RCC 7860 (cell line): ENCODE measurements around the gene GOLGA8M.
"Not testable (repeated sequence)": the region's sequence is repeated elsewhere in the genome, so short reads cannot be mapped to it uniquely, and the experiment has no call there.

Experiments used
- DNase-seq: peaks from one replicate; pipeline ENCODE4 v3.0.0-alpha.2; 2015; ENCODE audit warnings: low spot score
- FAIRE-seq: peaks from 2 replicates; lab custom pipeline; 2012; peaks lifted over from hg19 to GRCh38; lab: Jason Lieb, UNC

The GOLGA8M gene, protein sequence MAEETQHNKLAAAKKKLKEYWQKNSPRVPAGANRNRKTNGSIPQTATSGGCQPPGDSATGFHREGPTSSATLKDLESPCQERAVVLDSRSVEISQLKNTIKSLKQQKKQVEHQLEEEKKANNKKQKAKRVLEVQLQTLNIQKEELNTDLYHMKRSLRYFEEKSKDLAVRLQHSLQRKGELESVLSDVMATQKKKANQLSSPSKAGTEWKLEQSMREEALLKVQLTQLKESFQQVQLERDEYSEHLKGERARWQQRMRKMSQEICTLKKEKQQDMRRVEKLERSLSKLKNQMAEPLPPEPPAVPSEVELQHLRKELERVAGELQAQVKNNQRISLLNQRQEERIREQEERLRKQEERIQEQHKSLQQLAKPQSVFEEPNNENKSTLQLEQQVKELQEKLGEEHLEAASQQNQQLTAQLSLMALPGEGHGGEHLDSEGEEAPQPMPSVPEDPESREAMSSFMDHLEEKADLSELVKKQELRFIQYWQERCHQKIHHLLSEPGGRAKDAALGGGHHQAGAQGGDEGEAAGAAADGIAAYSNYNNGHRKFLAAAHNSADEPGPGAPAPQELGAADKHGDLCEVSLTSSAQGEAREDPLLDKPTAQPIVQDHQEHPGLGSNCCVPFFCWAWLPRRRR

DNA sequence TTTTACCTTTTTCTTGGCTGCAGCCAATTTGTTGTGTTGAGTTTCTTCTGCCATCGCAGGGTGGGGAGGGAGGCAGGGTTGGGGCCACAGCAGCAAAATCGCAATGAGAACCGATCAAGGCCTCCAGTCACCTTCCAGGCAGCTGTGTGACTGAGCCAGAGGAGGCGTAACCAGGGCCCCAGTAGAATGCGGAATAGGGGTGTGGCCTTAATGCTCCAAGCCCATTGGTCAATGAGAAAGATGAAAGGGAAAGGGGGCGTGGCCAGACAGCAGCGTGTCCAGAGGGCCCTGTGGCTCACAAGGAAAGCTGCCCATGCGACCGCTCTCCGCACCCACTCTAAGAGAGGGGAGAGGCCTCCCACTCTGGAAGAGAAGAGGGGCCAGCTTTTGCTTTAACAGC, at the start of gene GOLGA8M:
GOLGA8M (minus strand) TSS at position 152 of the 400 bp plus-strand sequence; CDS start at position 54, 98 bp downstream.
- DNase-seq, FAIRE-seq: not testable (repeated sequence)

DNA sequence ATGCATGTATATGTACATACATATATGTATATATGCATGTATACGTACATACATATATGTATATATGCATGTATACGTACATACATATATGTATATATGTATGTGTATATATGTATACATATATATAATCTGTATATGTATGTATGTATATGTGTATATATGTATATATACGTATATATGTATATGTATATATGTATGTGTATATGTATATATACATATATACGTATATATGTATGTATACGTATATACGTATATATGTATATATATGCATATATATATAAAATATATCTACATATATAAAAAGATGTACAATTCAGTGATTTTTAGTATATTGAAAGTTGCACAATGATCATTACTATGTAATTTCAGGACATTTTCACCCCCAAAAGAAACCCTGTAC, 30.7 kb upstream of the GOLGA8M start:
- FAIRE-seq, result peak; percentile 2
- not testable (repeated sequence) for DNase-seq

- FAIRE-seq, result peak; percentile 10
- DNase-seq, result not testable (repeated sequence)
These were observed 26.5 kb upstream of the GOLGA8M start for GRCh38 chr15:28738590-28739292.

DNA sequence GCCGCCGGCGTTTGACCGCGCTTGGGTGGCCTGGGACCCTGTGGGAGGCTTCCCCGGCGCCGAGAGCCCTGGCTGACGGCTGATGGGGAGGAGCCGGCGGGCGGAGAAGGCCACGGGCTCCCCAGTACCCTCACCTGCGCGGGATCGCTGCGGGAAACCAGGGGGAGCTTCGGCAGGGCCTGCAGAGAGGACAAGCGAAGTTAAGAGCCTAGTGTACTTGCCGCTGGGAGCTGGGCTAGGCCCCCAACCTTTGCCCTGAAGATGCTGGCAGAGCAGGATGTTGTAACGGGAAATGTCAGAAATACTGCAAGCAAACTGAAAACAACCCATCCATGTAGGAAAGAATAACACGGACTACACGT, 26.0 kb upstream of the GOLGA8M start:
- FAIRE-seq, result peak; percentile 45

GRCh38 chr15:28737521-28738199, 25.4 kb upstream of the GOLGA8M start:
- not testable (repeated sequence) for FAIRE-seq, DNase-seq

More for the DNA sequence above, 26.0 kb upstream of the GOLGA8M start:
- DNase-seq, result not testable (repeated sequence)

DNA sequence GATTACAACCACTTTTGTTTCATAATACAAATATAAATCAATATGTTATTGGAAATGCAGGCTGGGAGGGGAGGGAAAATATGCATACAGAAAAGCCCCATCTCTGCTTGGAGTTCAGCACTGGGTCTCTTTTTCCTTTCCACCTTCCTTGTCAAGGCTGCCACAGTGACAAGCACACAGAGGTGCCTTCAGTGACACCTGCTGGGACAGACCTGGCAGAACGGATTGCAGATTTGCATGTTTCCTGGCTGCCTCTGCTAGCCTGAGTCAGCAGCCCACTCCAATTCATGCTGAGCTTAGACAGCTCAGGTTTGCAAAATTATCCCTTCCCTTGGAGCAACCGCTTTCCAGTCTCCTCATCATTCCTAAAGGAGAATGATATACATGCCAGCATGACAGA, 15.8 kb upstream of the GOLGA8M start:
- peak; percentile 9 for DNase-seq
- not testable (repeated sequence) for FAIRE-seq

GRCh38 chr15:28727026-28727425, 14.8 kb upstream of the GOLGA8M start:
- DNase-seq, FAIRE-seq: not testable (repeated sequence)

- DNase-seq (no peak), FAIRE-seq (no peak)
These were observed 13.9 kb upstream of the GOLGA8M start for GRCh38 chr15:28726102-28726501.

GRCh38 chr15:28725556-28725955, 13.3 kb upstream of the GOLGA8M start:
- DNase-seq (no peak), FAIRE-seq (no peak)

- not testable (repeated sequence) for DNase-seq, FAIRE-seq
These were observed 11.8 kb upstream of the GOLGA8M start for GRCh38 chr15:28723986-28724385.

GRCh38 chr15:28719626-28720025, 7.4 kb upstream of the GOLGA8M start:
- FAIRE-seq, DNase-seq: not testable (repeated sequence)

GRCh38 chr15:28718576-28718975, 6.4 kb upstream of the GOLGA8M start:
- not testable (repeated sequence) for FAIRE-seq, DNase-seq

- DNase-seq (peak; percentile 44), FAIRE-seq (peak; percentile 79)
These were observed 2.0 kb upstream of the GOLGA8M start for GRCh38 chr15:28714176-28714575.

- not testable (repeated sequence) for DNase-seq, FAIRE-seq
These were observed 8.3 kb downstream of the GOLGA8M start for GRCh38 chr15:28703927-28704326.

GRCh38 chr15:28702427-28702826, 9.8 kb downstream of the GOLGA8M start:
- DNase-seq, FAIRE-seq: not testable (repeated sequence)

GRCh38 chr15:28694006-28694751, 18.0 kb downstream of the GOLGA8M start:
- DNase-seq, FAIRE-seq: not testable (repeated sequence)

- not testable (repeated sequence) for FAIRE-seq, DNase-seq
These were observed 19.2 kb downstream of the GOLGA8M start for GRCh38 chr15:28693021-28693420.

- FAIRE-seq, DNase-seq: not testable (repeated sequence)
These were observed 38.7 kb downstream of the GOLGA8M start for GRCh38 chr15:28673533-28673932.

GRCh38 chr15:28672122-28672521, 40.1 kb downstream of the GOLGA8M start:
- DNase-seq, result not testable (repeated sequence)
- FAIRE-seq, result peak; percentile 90

GRCh38 chr15:28666402-28666801, 45.8 kb downstream of the GOLGA8M start:
- not testable (repeated sequence) for FAIRE-seq, DNase-seq
